ENCODE results near the gene GPR39.

GRCh38 chr2:132407784-132408183 lies 8.8 kb upstream of the GPR39 start:
- TF ChIP-seq CTCF (IDR thresholded peaks at IDR 0.05) (no peak), POLR2A (IDR thresholded peaks at IDR 0.05) (no peak)

All from adrenal gland (tissue), 5 donors.